ENCODE data around the gene DIRAS1.
A peak's percentile ranks its signal among the peaks of the same experiment; 100 is the strongest.

Gene DIRAS1

DNA sequence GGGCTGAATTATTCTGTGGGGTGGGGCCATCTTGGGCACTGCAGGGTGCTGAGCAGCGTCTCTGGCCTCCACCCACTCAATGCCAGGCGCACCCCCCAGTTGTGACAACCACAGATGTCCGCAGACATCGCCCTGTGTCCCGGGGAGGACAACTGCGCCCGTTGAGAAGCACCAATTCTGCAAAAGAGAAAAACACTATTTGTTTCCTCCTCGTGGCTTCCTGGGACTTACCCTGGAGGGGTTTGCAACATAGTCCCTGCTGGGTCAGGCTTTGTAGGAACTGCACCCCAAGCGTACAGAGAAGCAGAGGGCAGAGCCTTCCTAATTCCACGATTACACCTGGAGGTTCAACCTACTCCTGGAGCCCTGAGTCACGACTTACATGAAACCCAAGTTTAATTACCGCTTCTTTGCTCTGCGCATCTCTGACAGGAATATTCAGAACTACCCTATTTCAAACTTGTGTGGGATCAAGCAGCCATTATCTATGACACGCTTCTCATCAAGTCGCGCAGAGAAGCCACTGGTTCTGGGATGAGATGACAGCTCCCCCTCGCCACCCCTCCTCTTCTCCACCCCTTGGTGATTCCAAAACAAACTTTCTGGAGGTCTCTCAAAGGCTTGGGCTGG, 29.8 kb upstream of the DIRAS1 start:
- no peak for TF ChIP-seq JUND (IDR thresholded peaks at IDR 0.05; ENCODE audit: low read depth)
- DNase-seq (ENCODE audit: low read depth in 1 of 2, low spot score in 1 of 2): no peak
- in situ Hi-C loops (cut with HindIII; ENCODE audit: low pct_unique_long_range_greater_than_20kb, low sequenced_read_pairs): no loop called here

DNA sequence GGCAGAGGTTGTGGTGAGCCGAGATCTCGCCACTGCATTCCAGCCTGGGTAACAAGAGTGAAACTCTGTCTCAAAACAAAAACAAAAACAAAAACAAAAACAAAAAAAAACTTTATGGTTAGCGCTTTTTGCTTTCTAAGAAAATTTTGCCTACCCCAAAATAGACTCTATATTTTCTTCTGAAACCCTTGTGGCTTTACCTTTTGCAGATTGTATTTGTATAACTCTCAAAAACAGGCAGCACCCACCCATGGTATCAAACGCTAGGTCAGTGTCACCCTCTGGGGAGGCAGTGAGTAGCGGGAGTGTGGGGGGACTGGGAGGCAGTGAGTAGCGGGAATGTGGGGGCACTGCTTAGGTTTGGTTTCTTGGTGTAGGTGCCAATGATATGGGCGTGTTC, 26.2 kb upstream of the DIRAS1 start:
- no peak for DNase-seq (ENCODE audit: low read depth in 1 of 2, low spot score in 1 of 2)
- in situ Hi-C loops (cut with HindIII; ENCODE audit: low pct_unique_long_range_greater_than_20kb, low sequenced_read_pairs): no loop called here
- no peak for TF ChIP-seq JUND (IDR thresholded peaks at IDR 0.05; ENCODE audit: low read depth)

DNA sequence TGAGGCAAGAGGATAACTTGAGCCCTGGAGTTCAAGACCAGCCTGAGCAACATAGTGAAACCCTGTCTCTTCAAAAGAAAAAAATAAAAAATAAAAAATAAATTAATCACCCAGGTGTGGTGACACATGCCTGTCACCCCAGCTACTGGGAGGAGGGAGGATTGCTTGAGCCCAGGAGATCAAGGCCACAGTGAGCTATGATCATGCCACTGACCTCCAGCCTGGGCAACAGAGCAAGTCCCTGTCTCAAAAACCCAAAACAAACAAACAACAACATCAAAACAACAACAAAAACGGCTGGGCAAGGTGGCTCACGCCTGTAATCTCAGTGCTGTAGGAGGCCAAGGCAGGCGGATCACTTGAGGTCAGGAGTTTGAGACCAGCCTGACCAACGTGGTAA, 22.9 kb upstream of the DIRAS1 start:
- no peak for DNase-seq (ENCODE audit: low read depth in 1 of 2, low spot score in 1 of 2)
- no peak for TF ChIP-seq JUND (IDR thresholded peaks at IDR 0.05; ENCODE audit: low read depth)
- in situ Hi-C loops (cut with HindIII; ENCODE audit: low pct_unique_long_range_greater_than_20kb, low sequenced_read_pairs): no loop called here

DNA sequence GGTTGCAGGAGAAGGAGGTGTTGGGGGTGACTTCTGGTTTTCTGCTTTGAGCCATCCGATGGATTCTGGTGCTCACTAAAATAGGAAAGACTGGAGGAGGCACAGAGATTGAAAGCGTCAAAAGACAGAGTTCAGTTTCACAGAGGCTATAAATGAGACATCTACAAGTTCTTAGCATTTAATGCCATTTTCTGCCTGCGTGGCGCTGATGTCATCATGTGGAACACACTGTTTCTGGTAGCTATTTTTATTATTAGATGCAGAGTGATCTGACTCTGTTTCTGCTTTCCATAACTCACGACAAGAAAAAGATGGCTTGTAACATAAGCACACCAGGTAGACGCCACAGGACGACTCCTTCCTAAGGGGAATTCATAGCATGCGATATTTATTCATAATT, 21.9 kb upstream of the DIRAS1 start:
- no peak for DNase-seq (ENCODE audit: low read depth in 1 of 2, low spot score in 1 of 2)
- no peak for TF ChIP-seq JUND (IDR thresholded peaks at IDR 0.05; ENCODE audit: low read depth)
- in situ Hi-C loops (cut with HindIII; ENCODE audit: low pct_unique_long_range_greater_than_20kb, low sequenced_read_pairs): no loop called here

DNA sequence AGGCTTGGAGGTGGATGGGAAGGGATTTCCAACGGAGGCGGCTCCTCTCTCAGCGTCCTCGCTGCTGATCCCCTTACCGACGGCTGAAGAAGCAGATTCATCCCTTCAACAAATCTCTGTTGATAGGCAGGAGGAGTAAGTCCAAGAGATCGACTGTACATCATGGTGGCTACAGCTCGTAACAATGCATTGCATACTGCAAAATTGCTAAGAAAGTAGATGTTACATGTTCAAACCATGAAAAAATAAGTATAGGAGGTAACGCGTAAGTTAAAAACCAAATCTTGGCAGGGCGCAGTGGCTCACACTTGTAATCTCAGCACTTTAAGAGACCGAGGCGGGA, 19.1 kb upstream of the DIRAS1 start:
- TF ChIP-seq JUND (IDR thresholded peaks at IDR 0.05; ENCODE audit: low read depth): no peak
- in situ Hi-C loops (cut with HindIII; ENCODE audit: low pct_unique_long_range_greater_than_20kb, low sequenced_read_pairs): no loop called here
- DNase-seq (ENCODE audit: low read depth in 1 of 2, low spot score in 1 of 2): no peak

DNA sequence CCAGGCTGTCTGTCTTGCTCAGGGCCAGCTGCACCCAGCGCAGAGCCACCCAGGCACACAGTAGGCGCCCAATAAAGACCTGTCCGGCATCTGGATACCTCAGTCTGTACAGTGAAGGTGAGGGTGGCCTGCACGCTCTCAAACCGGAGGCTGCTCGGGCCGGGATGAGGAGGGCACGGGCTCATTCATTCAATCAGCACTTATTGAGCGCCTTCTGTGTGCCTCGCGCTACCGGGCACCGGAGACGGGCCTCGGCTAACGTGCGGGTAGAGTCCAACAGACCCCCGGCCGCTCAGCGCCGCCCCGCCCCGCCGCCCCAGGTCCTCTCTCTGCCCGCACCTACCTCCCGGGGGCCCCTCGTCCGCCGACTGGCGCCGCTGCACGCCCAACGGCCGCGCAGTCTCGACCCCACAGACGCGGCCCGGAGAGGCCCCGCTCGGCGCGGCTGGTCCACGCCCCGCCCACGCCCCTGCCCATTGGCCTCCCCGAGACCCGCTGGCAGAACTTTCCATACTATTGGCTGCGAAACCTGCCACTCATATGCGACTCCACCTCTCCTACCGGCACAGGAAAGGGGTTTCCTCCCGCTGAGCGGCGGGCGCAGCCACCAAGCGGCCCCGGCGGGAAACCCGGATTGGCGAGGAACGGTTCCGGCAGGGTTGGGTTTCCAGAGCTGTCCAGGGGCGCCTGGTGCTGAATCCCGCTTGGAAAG, 18.6 kb upstream of the DIRAS1 start, which contains the start of gene SLC39A3:
SLC39A3 (minus strand) TSS at position 416 of the 712 bp plus-strand sequence. CDS start 2,760 bp downstream, outside the sequence.
- DNase-seq (ENCODE audit: low read depth in 1 of 2, low spot score in 1 of 2): peak; percentile 98 to 100
- in situ Hi-C loops (cut with HindIII; ENCODE audit: low pct_unique_long_range_greater_than_20kb, low sequenced_read_pairs): no loop called here
- TF ChIP-seq JUND (IDR thresholded peaks at IDR 0.05; ENCODE audit: low read depth): no peak

DNA sequence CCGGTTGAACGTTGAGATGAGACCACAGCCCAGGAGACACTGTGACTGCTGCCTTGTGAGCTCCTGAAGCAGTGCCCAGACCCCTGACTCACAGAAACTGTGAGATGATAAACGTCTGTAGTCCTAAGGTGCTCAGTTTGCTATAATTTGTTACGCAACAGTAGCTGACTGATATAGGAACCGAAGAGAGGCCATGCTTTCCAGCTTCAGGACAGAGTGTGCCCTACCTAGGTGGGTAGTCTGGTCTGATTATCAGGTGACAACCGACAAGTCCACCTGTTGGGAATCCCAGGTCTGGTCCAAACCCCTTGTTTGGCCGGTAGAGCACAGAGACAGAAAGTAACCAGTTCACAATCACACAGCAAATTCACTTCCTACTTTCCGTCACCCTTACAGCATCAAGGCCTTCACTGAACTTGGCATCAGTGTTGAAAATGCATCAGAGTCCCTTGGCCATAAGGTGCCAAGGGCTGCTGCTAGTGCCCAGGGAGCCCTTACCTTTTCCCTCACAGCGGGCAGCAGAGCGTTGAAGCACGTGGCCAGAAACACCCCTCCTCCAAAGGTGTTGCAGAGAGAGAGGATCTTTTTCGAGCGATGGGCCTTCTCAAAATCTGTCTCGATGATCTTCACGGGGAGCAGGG, 15.5 kb upstream of the DIRAS1 start:
- DNase-seq (ENCODE audit: low read depth in 1 of 2, low spot score in 1 of 2): no peak
- no peak for TF ChIP-seq JUND (IDR thresholded peaks at IDR 0.05; ENCODE audit: low read depth)
- in situ Hi-C loops (cut with HindIII; ENCODE audit: low pct_unique_long_range_greater_than_20kb, low sequenced_read_pairs): no loop called here

DNA sequence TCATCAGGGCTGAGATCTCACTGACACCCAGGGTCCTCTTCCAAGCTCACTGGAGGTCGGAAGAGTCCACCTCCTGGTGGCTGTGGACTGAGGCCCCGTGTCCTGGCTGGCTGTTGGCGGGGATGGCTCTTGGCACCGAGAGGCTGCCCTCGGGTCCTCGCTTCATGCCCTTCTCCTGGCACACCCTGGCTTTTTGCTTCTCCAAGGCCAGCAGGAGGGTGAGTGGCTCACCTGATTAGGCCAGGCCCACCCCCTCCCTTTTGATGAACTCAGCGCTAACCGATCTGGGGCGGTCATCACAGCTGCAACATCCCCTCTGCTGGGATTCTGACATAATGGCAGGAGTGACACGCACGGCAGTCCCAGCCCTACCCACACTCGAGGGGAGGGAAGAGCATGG, 14.2 kb upstream of the DIRAS1 start:
- no peak for DNase-seq (ENCODE audit: low read depth in 1 of 2, low spot score in 1 of 2)
- in situ Hi-C loops (cut with HindIII; ENCODE audit: low pct_unique_long_range_greater_than_20kb, low sequenced_read_pairs): no loop called here
- TF ChIP-seq JUND (IDR thresholded peaks at IDR 0.05; ENCODE audit: low read depth): no peak

DNA sequence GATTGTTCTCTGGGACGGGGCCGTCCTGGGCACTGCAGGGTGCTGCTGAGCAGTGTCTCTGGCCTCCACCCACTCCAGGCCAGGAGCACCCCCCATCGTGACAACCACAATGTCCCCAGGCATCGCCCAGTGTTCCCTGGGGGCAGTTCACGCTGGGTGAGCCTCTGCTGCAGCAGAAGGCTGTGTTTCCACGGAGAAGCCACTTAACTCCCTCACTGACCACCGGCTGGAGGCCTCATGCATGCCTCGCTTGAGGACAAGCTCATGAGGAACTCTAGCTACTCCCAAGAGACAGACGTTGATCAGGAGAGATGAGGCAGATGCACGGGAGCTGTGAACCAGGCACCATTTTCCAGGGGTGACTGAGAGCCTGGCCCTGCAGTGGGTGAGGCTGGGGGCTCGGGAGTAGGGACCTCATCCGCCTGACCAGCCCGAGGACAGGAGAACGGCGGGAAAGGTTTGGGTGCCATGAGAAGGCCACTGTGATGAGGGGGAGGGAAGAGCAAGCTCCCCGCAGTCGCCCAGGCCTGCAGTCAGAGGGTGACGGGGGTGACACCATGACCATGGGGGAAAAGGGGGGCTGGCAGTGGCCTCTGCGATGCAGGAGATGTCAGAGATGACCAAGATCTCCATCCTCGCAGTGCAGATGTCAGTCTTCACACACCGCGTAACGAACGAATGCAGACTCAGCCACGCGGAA, 13.6 kb upstream of the DIRAS1 start:
- TF ChIP-seq JUND (IDR thresholded peaks at IDR 0.05; ENCODE audit: low read depth): no peak
- in situ Hi-C loops (cut with HindIII; ENCODE audit: low pct_unique_long_range_greater_than_20kb, low sequenced_read_pairs): no loop called here
- DNase-seq (ENCODE audit: low read depth in 1 of 2, low spot score in 1 of 2): no peak

DNA sequence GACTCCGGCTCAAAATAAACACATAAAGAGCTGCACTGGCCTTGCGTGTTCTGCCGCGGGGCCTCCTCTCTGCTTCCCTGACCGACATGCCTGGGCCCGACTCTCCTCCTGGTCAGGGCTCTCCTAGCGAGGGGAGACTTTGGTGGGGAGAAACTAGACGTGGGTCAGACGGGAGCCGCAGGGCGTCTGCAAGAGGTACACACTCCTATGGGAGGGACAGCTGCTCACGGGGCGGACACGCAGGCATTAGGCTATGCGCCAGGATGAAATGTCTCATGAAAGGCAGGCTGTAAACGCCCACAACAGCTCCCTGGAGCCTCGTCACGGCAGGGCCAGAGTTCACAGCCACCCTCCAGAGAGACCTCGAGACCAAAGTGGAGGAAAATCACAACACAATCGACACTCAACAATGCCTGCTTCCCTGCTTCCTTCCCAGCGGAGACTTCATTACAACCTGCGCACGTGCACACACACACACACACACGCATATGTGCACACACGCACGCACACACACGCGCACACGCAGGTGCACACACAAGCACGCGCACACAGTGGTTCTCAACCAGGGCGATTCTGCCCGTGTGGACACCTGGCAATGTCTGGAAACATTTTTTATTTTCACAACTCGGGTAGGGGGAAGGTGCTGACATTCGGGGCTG, 12.9 kb upstream of the DIRAS1 start:
- in situ Hi-C loops (cut with HindIII; ENCODE audit: low pct_unique_long_range_greater_than_20kb, low sequenced_read_pairs): no loop called here
- TF ChIP-seq JUND (IDR thresholded peaks at IDR 0.05; ENCODE audit: low read depth): no peak
- no peak for DNase-seq (ENCODE audit: low read depth in 1 of 2, low spot score in 1 of 2)

DNA sequence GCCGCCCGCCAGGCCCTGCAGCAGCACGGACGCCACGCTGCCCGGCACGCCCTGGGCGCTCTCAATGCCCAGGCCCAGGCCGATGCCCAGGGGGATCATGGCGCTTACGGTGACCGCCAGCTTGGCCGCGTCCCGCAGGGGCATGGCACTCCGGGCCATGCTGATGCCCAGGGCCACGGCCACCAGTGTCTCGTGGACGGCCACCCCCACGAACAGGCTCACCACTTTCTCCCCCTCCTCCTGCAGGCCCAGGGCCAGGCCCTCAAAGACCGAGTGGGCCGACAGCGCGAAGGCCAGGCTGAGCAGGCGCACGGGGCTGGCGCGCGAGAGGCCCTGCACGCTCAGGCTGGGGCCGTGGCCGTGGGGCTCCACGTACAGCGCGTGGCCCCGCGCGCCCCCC, 11.7 kb upstream of the DIRAS1 start:
- no peak for DNase-seq (ENCODE audit: low read depth in 1 of 2, low spot score in 1 of 2)
- TF ChIP-seq JUND (IDR thresholded peaks at IDR 0.05; ENCODE audit: low read depth): no peak
- in situ Hi-C loops (cut with HindIII; ENCODE audit: low pct_unique_long_range_greater_than_20kb, low sequenced_read_pairs): no loop called here

DNA sequence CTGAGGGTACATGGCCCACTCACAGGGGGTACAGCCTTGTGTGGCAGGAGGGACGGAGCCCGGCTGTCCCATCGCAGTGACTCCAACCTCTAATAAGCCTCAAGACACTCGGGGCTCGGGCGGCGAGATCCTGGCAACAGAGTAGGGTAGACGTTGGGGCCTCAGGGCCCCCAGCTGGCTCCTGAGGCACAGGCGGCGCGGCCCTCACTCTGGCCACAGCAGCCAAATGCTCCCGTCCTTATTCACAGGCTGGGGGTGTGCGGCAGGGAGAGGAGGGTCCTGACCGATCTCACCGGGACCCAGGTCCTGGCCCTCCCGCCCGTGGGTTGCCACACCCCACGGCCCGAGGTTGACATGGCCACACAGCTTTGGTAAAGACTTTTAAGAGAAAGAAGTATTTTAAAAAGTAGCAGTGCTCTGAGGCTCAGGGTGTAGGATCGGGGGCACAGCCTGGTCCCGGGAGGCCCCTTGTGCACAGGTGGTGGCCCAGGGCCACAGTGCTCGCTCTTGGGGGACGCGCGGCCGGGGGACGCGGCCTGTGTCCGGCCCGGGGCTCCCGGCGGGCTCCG, 11.1 kb upstream of the DIRAS1 start:
- TF ChIP-seq JUND (IDR thresholded peaks at IDR 0.05; ENCODE audit: low read depth): no peak
- in situ Hi-C loops (cut with HindIII; ENCODE audit: low pct_unique_long_range_greater_than_20kb, low sequenced_read_pairs): no loop called here
- DNase-seq (ENCODE audit: low read depth in 1 of 2, low spot score in 1 of 2): no peak
